OCI-LY7 (cell line): ENCODE measurements around the gene PLCB2. TPM values are rescaled to one million over a fixed set of nuclear protein-coding genes. Genes with fewer than 3 reads are reported as not detected.

Experiments
- BruUV-seq: library from RNA; stranded (reverse); fragments of 400-500 nt; replicated peaks from 2 replicates; lab custom pipeline; 2021; lab: Mats Ljungman, UMichigan
- CTCF ChIA-PET: fragments of 300-600 bp; sonication (Branson Sonifier 250); formaldehyde crosslinking; loops from one replicate; lab custom pipeline; 2022; ENCODE audit warnings: antibody characterized with exemption; ENCODE audit not compliant: unreplicated experiment; lab: Charles Lee
- POLR2A ChIA-PET: fragments of 300-600 bp; sonication (Branson Sonifier 250); formaldehyde crosslinking; loops from one replicate; lab custom pipeline; 2022; ENCODE audit warnings: antibody characterized with exemption; lab: Charles Lee
- DNase-seq: peaks from one replicate; pipeline ENCODE4 v3.0.0-alpha.2; 2015; ENCODE audit warnings: low spot score
- H2AFZ ChIP-seq: fragments of 200-600 bp; sonication (generic), shearing (Covaris generic); 2 replicates; pipeline ENCODE4 v1.6.1; 2014; ENCODE audit warnings: mild to moderate bottlenecking, antibody characterized with exemption, low read length, moderate library complexity
- H3K27ac ChIP-seq: fragments of 200-600 bp; sonication (generic); 2 replicates; pipeline ENCODE4 v1.5.1; 2014; ENCODE audit warnings: mixed run types, low read depth, mild to moderate bottlenecking, moderate library complexity, low read length, inconsistent platforms; ENCODE audit not compliant: poor library complexity, severe bottlenecking
- H3K36me3 ChIP-seq: fragments of 200-600 bp; sonication (generic); 2 replicates; pipeline ENCODE4 v1.6.1; 2014; ENCODE audit warnings: mild to moderate bottlenecking, antibody characterized with exemption, low read length, moderate library complexity, mixed read lengths; ENCODE audit not compliant: insufficient read depth
- H3K4me1 ChIP-seq: fragments of 200-600 bp; sonication (generic); 2 replicates; pipeline ENCODE4 v1.5.1; 2014; ENCODE audit warnings: mild to moderate bottlenecking, low read length; ENCODE audit not compliant: insufficient read depth, poor library complexity, severe bottlenecking
- H3K4me2 ChIP-seq: fragments of 200-600 bp; sonication (generic); 2 replicates; pipeline ENCODE4 v1.6.1; 2014; ENCODE audit warnings: mild to moderate bottlenecking, low read length
- H3K4me3 ChIP-seq: fragments of 200-600 bp; sonication (generic); 2 replicates; pipeline ENCODE4 v1.5.1; 2014; ENCODE audit warnings: mild to moderate bottlenecking, low read depth, low read length; ENCODE audit not compliant: poor library complexity, severe bottlenecking
- H3K79me2 ChIP-seq: fragments of 200-600 bp; sonication (generic); 2 replicates; pipeline ENCODE4 v1.6.1; 2016; ENCODE audit warnings: low read depth, mild to moderate bottlenecking, low read length, moderate library complexity, mixed read lengths; ENCODE audit not compliant: insufficient read depth
- H3K9me2 ChIP-seq: fragments of 200-600 bp; sonication (generic); 2 replicates; pipeline ENCODE4 v1.6.1; 2016; ENCODE audit warnings: mild to moderate bottlenecking, low read length, mixed read lengths; ENCODE audit not compliant: insufficient read depth
- H3K9me3 ChIP-seq: fragments of 200-600 bp; sonication (generic); 2 replicates; pipeline ENCODE4 v1.6.1; 2014; ENCODE audit warnings: mild to moderate bottlenecking, mixed run types, low read length, mixed read lengths
- H4K20me1 ChIP-seq: fragments of 200-600 bp; sonication (generic); 2 replicates; pipeline ENCODE4 v1.6.1; 2014; ENCODE audit warnings: mild to moderate bottlenecking, antibody characterized with exemption, low read length, moderate library complexity, mixed read lengths; ENCODE audit not compliant: insufficient read depth
- CTCF ChIP-seq: fragments of 200-600 bp; sonication (generic); conservative IDR thresholded peaks from 2 replicates; pipeline ENCODE4 v1.5.1; 2014; ENCODE audit warnings: mild to moderate bottlenecking, antibody characterized with exemption, low read length, moderate library complexity, mixed read lengths
- EZH2phosphoT487 ChIP-seq: fragments of 200-600 bp; sonication (generic); IDR thresholded peaks from 2 replicates; pipeline ENCODE4 v1.6.1; 2018; ENCODE audit warnings: low read depth, borderline replicate concordance, mild to moderate bottlenecking, mixed run types, antibody characterized with exemption, low read length, moderate library complexity, mixed read lengths
- intact Hi-C: fragments of 100-400 bp; cut with micrococcal nuclease; formaldehyde crosslinking; loops from one replicate; pipeline ENCODE4 v1.10.0; 2022; ENCODE audit not compliant: unreplicated experiment
- total RNA-seq, 2 experiments: library from RNA; depleted of rRNA in 1 of 2; stranded (reverse); fragments of >200 nt in 1 of 2; shearing (Covaris generic) in 1 of 2; gene quantifications; 2 replicates each; pipeline ENCODE4 v1.2.3, GENCODE V29; 2014 to 2022

Gene PLCB2
- total RNA-seq, 2 experiments from 2014 or later = 9.6 TPM; not detected in 1

DNA sequence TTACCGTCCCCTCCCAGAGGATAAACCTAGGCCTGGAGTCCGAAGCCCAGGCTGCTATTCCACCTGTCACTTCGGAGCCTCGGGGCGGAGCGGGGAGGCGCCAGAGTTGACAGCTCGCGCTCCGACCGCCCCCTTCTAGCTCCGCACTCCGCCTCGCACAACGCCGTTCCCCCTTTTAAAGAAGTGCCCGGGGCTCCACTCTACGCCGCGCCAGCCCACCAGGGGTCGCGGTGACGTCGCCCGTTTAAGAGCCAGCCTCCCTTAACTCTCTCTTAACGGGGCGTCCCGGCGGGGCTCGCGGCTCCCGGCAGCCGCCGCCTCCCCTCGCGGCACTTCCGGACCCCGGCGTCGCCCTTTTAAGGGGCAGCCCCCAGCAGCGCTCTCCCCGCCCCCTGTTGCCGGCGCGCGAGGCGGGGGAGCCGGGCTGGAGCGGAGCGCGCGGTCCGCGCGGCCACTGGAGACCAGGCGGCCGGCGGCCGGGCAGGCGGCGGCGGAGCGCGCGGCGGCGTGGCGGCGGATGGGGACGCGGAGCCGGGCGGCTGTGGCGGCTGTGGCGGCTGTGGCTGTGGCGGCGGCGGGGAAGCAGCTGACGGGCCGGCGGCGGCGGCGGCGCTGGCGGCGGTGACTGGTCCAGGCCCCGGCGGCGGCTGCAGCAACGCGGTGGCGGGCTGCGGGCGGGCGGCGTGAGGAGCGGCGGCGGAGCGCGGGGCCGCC, 15.7 kb upstream of the PLCB2 start, which contains the start of gene INAFM2:
INAFM2 (plus strand) TSS at position 454 of the 714 bp plus-strand sequence. CDS start 364 bp downstream, outside the sequence.
- Histone ChIP-seq H3K4me1 (peaks cover 6% of the 10 kb centered on the region), H3K36me3 (no peaks in the 10 kb centered on the region), H3K27ac (no peak within 1 kb of the TSS), H3K4me3 (peak within 1 kb of the TSS; percentile 65), H3K9me3 (no peaks in the 10 kb centered on the region), H4K20me1 (no peaks in the 10 kb centered on the region), H2AFZ (no peak within 1 kb of the TSS), H3K4me2 (peak within 1 kb of the TSS; percentile 64), H3K9me2 (no peaks in the 10 kb centered on the region), H3K79me2 (no peaks in the 10 kb centered on the region)
- intact Hi-C loops = loop anchor here (1.0 to 5.0 kb wide), 3 partner anchors 99 to 541 kb away; partner anchors contain the start of gene FSIP1
- ChIA-PET POLR2A (interaction anchor here (0.6 to 1.0 kb wide), 3 partner anchors 14 to 94 kb away, joined by 3 to 5 read pairs (median 4); no protein-coding TSS in a partner anchor), CTCF (interaction anchor here (1.0 kb wide), 2 partner anchors 13 to 14 kb away, joined by 3 to 5 read pairs; no protein-coding TSS in a partner anchor)
- peak; percentile 94 for DNase-seq
- no TSS peak for BruUV-seq
- TF ChIP-seq EZH2phosphoT487 (no peak), CTCF (peak; percentile 66)

DNA sequence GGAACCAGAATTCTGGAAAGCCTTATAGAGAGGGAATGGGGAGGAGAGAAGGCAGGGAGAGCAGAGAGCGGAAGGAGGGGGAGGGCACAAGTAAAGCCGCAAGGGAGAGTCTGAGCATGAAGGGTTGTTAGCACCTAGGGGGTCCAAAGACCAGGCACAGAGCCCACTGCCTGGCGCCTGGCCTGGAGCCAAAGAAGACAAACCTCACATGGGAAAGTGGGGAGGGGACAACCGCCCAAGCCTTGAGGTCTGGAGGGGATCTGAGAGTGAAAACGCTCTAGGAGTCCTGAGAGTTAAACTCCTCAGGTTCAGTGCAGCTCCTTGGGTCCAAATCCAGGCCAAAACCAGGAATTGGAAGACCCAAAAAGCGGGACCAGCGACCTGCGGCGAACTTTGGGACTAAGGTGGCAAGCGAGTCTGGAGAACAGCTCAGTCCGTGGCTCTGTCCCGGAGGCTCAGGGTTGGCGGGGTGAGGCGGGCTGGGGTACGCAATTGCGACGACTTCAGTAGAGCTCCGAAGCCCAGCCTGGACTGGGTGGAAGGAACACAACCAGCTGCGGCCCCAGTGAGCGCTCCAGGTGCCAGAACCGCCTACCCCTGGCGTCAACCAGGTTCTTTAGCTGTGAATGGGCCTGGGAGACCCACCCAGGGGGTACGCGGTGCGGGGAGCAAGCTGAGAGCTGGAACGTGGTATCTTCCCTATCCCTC, 14.9 kb upstream of the PLCB2 start:
- POLR2A ChIA-PET = interaction anchor here (0.6 to 1.0 kb wide), 2 partner anchors 15 to 52 kb away, joined by 4 to 5 read pairs; no protein-coding TSS in a partner anchor
- intact Hi-C loops = loop anchor here (1.0 to 5.0 kb wide), 3 partner anchors 100 to 540 kb away; partner anchors contain the start of gene FSIP1

More for the DNA sequence above, 14.9 kb upstream of the PLCB2 start:
- Histone ChIP-seq H3K4me1 (peaks cover 6% of the 10 kb centered on the region), H3K9me2 (no peaks in the 10 kb centered on the region), H3K4me2 (peak overlapping the region; percentile 64), H3K9me3 (no peaks in the 10 kb centered on the region), H4K20me1 (no peaks in the 10 kb centered on the region), H3K79me2 (no peaks in the 10 kb centered on the region), H3K36me3 (no peaks in the 10 kb centered on the region), H2AFZ (no peak overlapping the region), H3K4me3 (peak overlapping the region; percentile 65), H3K27ac (no peak overlapping the region)
- CTCF ChIA-PET = interaction anchor here (0.7 to 1.0 kb wide), 3 partner anchors 14 to 34 kb away, joined by 3 to 5 read pairs (median 3); no protein-coding TSS in a partner anchor
- no peak for DNase-seq
- no TSS peak for BruUV-seq
- no peak for TF ChIP-seq EZH2phosphoT487
- TF ChIP-seq CTCF = no peak
